Measurements from ENCODE around the gene SPNS3. TPM values are rescaled to one million over a fixed set of nuclear protein-coding genes. Genes with fewer than 3 reads are reported as not detected.

SPNS3 gene
- total RNA-seq, 4 donors from 2014 or later: 0.69 TPM; not detected in 3

DNA sequence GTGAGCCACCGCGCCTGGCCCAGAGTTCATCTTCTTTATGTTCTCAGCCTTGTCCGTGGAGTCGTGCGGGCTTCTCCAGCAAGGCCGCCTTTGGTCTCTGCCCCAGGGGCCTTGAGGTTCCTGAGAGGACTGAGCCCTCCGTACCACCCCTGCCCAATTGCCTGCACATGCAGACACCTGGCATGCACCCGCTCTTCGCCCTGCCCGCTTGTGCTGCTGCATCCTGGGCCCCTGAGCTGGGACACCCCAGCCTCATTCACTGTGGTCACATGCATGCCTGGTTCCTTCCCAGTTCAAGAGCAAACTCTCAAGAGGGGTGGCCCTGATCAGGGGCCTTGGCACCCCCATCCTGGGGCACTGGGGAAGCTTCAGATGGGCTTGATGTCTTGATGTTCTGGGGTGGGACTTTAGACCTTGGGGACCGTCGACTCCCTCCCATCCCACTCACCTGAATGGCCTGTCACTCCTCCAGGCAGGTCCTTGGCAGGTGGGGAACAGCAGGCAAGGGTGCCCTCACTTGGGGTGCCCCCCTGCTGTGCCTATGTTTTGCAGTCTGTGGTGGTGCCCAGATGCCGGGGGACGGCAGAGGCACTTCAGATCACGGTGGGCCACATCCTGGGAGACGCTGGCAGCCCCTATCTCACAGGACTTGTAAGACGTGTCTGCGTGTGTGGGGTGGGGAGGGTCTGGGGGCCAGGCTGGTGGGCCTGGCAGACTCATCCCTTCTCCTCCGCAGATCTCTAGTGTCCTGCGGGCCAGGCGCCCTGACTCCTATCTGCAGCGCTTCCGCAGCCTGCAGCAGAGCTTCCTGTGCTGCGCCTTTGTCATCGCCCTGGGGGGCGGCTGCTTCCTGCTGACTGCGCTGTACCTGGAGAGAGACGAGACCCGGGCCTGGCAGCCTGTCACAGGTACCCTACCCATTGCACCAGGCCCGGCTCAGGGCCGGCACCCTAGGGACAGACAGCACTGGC lies 52.2 kb downstream of the SPNS3 start:
- no peaks in the 10 kb centered on the region for H3K9me3 ChIP-seq
- no peaks in the 10 kb centered on the region for H3K36me3 ChIP-seq
- intact Hi-C loops (cut with DNase I; ENCODE audit: low total_unique reads): no loop called here
- TF ChIP-seq, protein P1, sequence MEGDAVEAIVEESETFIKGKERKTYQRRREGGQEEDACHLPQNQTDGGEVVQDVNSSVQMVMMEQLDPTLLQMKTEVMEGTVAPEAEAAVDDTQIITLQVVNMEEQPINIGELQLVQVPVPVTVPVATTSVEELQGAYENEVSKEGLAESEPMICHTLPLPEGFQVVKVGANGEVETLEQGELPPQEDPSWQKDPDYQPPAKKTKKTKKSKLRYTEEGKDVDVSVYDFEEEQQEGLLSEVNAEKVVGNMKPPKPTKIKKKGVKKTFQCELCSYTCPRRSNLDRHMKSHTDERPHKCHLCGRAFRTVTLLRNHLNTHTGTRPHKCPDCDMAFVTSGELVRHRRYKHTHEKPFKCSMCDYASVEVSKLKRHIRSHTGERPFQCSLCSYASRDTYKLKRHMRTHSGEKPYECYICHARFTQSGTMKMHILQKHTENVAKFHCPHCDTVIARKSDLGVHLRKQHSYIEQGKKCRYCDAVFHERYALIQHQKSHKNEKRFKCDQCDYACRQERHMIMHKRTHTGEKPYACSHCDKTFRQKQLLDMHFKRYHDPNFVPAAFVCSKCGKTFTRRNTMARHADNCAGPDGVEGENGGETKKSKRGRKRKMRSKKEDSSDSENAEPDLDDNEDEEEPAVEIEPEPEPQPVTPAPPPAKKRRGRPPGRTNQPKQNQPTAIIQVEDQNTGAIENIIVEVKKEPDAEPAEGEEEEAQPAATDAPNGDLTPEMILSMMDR (IDR thresholded peaks at IDR 0.05): no peak
- no peak for TF ChIP-seq POLR2A (IDR thresholded peaks at IDR 0.05)
- H3K27ac ChIP-seq: no peak overlapping the region
- DNase-seq: no peak
- no peaks in the 10 kb centered on the region for H3K4me1 ChIP-seq
- H3K27me3 ChIP-seq: no peaks in the 10 kb centered on the region
- H3K4me3 ChIP-seq: no peak overlapping the region

DNA sequence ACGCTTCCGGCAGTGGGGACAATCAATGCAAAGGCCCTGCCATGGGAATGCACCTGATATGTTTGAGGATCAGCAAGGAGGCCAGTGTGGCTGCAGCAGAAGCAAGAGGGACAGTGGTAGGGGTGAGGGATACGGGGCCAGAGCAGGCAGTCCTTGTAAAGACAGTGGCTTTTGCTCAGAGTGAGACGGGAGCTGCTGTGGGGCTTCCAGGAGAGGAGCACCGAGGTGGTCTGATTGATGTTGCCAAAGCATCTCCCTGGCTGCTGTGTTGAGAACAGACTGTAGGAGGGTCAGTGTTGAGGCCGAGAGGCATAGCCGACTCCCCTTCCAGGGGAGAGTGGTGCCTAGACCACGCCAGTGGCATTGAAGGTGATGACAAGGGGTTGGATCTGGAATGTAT lies 53.6 kb downstream of the SPNS3 start:
- intact Hi-C loops (cut with DNase I; ENCODE audit: low total_unique reads): no loop called here
- H3K27ac ChIP-seq: no peak overlapping the region
- H3K4me3 ChIP-seq: no peak overlapping the region
- H3K36me3 ChIP-seq: no peaks in the 10 kb centered on the region
- no peaks in the 10 kb centered on the region for H3K27me3 ChIP-seq
- H3K9me3 ChIP-seq: no peaks in the 10 kb centered on the region
- no peak for DNase-seq
- no peaks in the 10 kb centered on the region for H3K4me1 ChIP-seq
- TF ChIP-seq, protein P1 (IDR thresholded peaks at IDR 0.05): no peak
- TF ChIP-seq POLR2A (IDR thresholded peaks at IDR 0.05): no peak

DNA sequence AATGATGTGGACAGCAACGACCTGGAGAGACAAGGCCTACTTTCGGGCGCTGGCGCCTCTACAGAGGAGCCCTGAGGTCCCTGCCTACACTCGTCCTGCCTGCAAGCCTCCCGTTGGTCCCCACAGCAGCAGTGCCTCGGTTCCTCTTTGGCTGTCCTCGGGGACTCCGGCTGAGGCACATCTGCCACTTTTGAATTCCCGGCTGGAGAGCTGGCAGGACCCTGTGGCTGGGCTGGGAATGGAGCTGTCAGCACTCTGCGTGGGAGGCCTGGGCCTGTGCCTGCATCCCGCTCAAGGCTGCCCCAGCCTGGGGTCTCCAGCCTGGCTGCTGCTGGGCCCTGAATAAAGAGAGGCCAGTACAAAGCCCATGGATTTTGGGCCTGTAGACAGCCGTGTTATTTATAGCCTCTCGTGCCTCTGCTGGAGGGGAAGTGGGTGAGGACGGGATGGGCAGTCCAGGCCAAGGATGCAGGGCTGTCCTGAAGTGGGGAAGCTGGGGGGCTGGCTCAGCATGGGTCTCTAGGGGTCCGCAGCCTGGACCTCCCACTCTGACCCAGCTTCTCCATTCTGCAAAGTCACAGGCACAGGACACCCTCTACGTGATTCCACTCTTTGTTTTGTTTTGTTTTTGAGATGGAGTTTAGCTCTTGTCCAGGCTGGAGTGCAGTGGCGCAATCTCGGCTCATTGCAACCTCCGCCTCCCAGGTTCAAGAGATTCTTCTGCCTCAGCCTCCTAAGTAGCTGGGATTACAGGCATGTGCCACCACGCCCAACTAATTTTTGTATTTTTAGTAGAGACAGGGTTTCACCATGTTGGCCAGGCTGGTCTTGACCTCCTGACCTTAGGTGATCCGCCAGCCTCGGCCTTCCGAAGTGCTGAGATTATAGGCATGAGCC lies 54.3 kb downstream of the SPNS3 start:
- TF ChIP-seq, protein P1 (IDR thresholded peaks at IDR 0.05): no peak
- no peak for TF ChIP-seq POLR2A (IDR thresholded peaks at IDR 0.05)
- Histone ChIP-seq H3K4me1 (no peaks in the 10 kb centered on the region), H3K4me3 (no peak overlapping the region), H3K27me3 (no peaks in the 10 kb centered on the region), H3K27ac (no peak overlapping the region), H3K9me3 (no peaks in the 10 kb centered on the region), H3K36me3 (no peaks in the 10 kb centered on the region)
- intact Hi-C loops (cut with DNase I; ENCODE audit: low total_unique reads): no loop called here
- no peak for DNase-seq

DNA sequence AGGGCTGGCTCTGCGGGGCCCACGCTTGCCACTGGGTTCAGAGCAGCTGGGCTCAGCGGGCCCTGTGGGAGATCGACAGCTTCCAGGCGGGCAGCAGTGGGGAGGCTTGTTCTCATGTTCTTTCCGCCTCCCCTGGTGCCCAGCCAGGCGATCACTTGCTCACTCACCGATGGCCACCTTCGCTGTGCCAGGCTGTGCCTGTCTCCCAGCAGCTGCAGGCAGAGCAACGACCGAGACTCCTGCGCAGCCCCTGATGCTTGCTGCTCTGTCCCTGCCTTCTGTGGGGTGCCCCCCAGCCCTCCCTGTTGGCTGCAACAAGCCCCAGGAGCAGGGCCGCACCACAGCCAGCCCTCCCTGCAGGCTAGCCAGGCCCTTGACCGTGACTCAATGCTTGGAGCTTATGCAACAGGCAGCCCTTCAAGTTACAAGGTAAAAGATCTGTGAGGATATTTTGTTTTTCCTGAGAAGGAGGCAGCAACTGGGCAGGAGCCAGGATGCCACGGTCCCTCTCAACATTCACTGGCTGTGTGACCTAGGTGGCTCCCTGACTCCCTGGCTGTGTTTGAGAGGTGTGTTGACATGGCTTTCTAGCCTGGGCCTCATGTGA lies 55.4 kb downstream of the SPNS3 start:
- Histone ChIP-seq H3K4me3 (no peak overlapping the region), H3K4me1 (no peaks in the 10 kb centered on the region), H3K27me3 (no peaks in the 10 kb centered on the region), H3K36me3 (no peaks in the 10 kb centered on the region), H3K27ac (no peak overlapping the region), H3K9me3 (no peaks in the 10 kb centered on the region)
- DNase-seq: no peak
- intact Hi-C loops (cut with DNase I; ENCODE audit: low total_unique reads): no loop called here
- TF ChIP-seq, protein P1 (IDR thresholded peaks at IDR 0.05): no peak
- TF ChIP-seq POLR2A (IDR thresholded peaks at IDR 0.05): no peak
